HepG2 (cell line): Measurements from ENCODE around the gene SOST. TPM values are rescaled to one million over a fixed set of nuclear protein-coding genes. Genes with fewer than 3 reads are reported as not detected.

Experiments used
- ERF ChIP-seq: IDR thresholded peaks from 2 replicates; pipeline ENCODE4 v1.6.1; 2018; ENCODE audit warnings: missing biosample characterization, missing genetic modification reagents
- HDAC2 ChIP-seq: sonication (generic); formaldehyde crosslinking; IDR thresholded peaks from 2 replicates; pipeline ENCODE4 v1.4.0; 2020; ENCODE audit warnings: missing genetic modification reagents
- JDP2 ChIP-seq: sonication (generic); formaldehyde crosslinking; IDR thresholded peaks from 2 replicates; pipeline ENCODE4 v1.8.1; 2022; ENCODE audit warnings: missing genetic modification reagents, borderline replicate concordance
- SNAI1 ChIP-seq: sonication (generic); formaldehyde crosslinking; IDR thresholded peaks from 2 replicates; pipeline ENCODE4 v1.5.0; 2020; ENCODE audit warnings: mild to moderate bottlenecking, missing genetic modification reagents, borderline replicate concordance
- SRY ChIP-seq: sonication (generic); formaldehyde crosslinking; IDR thresholded peaks from 2 replicates; pipeline ENCODE4 v1.8.0; 2022; ENCODE audit warnings: mild to moderate bottlenecking, missing genetic modification reagents
- ZFP1 ChIP-seq: IDR thresholded peaks from 2 replicates; pipeline ENCODE4 v1.6.1; 2016
- ZNF570 ChIP-seq: sonication (generic); formaldehyde crosslinking; IDR thresholded peaks from 2 replicates; pipeline ENCODE4 v1.4.0; 2020; ENCODE audit warnings: mild to moderate bottlenecking, missing genetic modification reagents, borderline replicate concordance
- ZNF75D ChIP-seq: sonication (generic); formaldehyde crosslinking; IDR thresholded peaks from 2 replicates; pipeline ENCODE4 v1.8.1; 2023; ENCODE audit warnings: missing genetic modification reagents, mild to moderate bottlenecking, borderline replicate concordance
- polyA plus RNA-seq, 8 experiments: library from polyadenylated mRNA; depleted of rRNA in 3 of 8; stranded (reverse) in 7 of 8; unstranded in 1 of 8; fragments of >200 nt; fragmentation: Illumina TruSeq in 4 of 8; extraction: Trizol in 4 of 8; gene quantifications; 2 replicates each; pipeline versions ENCODE4 v1.2.1 to v1.2.3, GENCODE V29; 2011 to 2016; ENCODE audit warnings: low read depth in 4 of 8, missing spikeins in 1 of 8, mixed read lengths in 1 of 8; ENCODE audit not compliant: insufficient read depth in 1 of 8
- total RNA-seq, 5 experiments: library from RNA; depleted of rRNA; stranded (reverse); fragments of >200 nt; fragmentation: Illumina TruSeq; extraction: Trizol; gene quantifications; 2 replicates each; pipeline ENCODE4 v1.2.3, GENCODE V29; 2016; ENCODE audit warnings: low read depth in 1 of 5
- TF ChIP-seq, protein P1 (sequence below): sonication (generic); formaldehyde crosslinking; IDR thresholded peaks from 2 replicates; pipeline ENCODE4 v1.4.0; 2020; ENCODE audit warnings: missing genetic modification reagents, mild to moderate bottlenecking, borderline replicate concordance
- TF ChIP-seq, protein P2 (sequence below): fragments of 450-650 bp; IDR thresholded peaks from 2 replicates; pipeline ENCODE4 v1.6.1; 2017; ENCODE audit warnings: mild to moderate bottlenecking
- TF ChIP-seq, protein P3 (sequence below): sonication (generic); formaldehyde crosslinking; IDR thresholded peaks from 2 replicates; pipeline ENCODE4 v1.5.0; 2020; ENCODE audit warnings: mild to moderate bottlenecking, missing genetic modification reagents, borderline replicate concordance
- TF ChIP-seq, protein P4 (sequence below): sonication (generic); formaldehyde crosslinking; IDR thresholded peaks from 2 replicates; pipeline ENCODE4 v1.5.1; 2020; ENCODE audit warnings: missing genetic modification reagents, mild to moderate bottlenecking, borderline replicate concordance
- TF ChIP-seq, protein P5 (sequence below): sonication (generic); formaldehyde crosslinking; IDR thresholded peaks from 2 replicates; pipeline ENCODE4 v1.4.0; 2020; ENCODE audit warnings: mild to moderate bottlenecking, missing genetic modification reagents

The SOST gene
- total and polyA plus RNA-seq, 2 of the 13 experiments (the other 11 are each of a cell fraction or from before 2014, with no cell fraction given), result not detected

DNA sequence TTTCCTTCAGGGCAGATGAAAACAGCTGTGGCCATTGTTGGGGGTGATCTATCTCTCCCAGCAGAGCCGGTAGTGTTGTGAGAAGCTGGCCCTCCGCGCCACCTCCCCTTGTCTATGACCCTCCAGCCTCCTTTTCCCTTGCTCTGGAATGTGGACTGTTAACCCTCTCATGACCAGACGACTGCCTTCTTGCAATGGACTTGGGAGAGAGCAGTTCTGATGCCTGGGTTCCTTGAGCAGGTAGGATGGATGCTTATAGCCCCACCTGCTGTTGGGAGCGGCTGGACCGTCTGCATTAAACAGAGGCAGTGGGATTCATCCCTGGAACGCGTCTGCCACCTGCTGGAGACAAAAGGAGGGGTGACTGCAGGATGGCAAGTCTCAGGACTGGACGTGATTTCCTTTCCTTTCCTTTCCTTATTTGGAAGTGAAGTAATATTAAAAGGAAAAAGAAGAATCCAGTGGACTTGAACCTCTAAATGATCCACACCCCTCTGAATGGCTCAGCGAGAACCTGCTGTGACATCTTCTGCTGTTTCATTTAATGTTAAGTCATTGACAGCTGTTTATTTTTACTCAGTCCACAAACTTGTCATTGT, 1.8 kb upstream of the SOST start (continued):
- TF ChIP-seq HDAC2 (CRISPR knock-in tag) (peak; percentile 68; the same call in 1 of the 2 replicates), SNAI1 (no peak), ZNF75D (no peak), ZFP1 (CRISPR knock-in tag) (peak; percentile 89; the same call in 1 of the 2 replicates), ERF (peak; percentile 92), ZNF570 (CRISPR knock-in tag) (no peak), JDP2 (CRISPR knock-in tag) (no peak), SRY (CRISPR knock-in tag) (no peak)
- TF ChIP-seq, protein P1, sequence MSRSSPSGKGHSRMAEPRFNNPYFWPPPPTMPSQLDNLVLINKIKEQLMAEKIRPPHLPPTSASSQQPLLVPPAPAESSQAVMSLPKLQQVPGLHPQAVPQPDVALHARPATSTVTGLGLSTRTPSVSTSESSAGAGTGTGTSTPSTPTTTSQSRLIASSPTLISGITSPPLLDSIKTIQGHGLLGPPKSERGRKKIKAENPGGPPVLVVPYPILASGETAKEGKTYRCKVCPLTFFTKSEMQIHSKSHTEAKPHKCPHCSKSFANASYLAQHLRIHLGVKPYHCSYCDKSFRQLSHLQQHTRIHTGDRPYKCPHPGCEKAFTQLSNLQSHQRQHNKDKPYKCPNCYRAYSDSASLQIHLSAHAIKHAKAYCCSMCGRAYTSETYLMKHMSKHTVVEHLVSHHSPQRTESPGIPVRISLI, result peak; percentile 35; the same call in 1 of the 2 replicates
- TF ChIP-seq, protein P2, sequence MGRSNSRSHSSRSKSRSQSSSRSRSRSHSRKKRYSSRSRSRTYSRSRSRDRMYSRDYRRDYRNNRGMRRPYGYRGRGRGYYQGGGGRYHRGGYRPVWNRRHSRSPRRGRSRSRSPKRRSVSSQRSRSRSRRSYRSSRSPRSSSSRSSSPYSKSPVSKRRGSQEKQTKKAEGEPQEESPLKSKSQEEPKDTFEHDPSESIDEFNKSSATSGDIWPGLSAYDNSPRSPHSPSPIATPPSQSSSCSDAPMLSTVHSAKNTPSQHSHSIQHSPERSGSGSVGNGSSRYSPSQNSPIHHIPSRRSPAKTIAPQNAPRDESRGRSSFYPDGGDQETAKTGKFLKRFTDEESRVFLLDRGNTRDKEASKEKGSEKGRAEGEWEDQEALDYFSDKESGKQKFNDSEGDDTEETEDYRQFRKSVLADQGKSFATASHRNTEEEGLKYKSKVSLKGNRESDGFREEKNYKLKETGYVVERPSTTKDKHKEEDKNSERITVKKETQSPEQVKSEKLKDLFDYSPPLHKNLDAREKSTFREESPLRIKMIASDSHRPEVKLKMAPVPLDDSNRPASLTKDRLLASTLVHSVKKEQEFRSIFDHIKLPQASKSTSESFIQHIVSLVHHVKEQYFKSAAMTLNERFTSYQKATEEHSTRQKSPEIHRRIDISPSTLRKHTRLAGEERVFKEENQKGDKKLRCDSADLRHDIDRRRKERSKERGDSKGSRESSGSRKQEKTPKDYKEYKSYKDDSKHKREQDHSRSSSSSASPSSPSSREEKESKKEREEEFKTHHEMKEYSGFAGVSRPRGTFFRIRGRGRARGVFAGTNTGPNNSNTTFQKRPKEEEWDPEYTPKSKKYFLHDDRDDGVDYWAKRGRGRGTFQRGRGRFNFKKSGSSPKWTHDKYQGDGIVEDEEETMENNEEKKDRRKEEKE, result no peak
- TF ChIP-seq, protein P3, sequence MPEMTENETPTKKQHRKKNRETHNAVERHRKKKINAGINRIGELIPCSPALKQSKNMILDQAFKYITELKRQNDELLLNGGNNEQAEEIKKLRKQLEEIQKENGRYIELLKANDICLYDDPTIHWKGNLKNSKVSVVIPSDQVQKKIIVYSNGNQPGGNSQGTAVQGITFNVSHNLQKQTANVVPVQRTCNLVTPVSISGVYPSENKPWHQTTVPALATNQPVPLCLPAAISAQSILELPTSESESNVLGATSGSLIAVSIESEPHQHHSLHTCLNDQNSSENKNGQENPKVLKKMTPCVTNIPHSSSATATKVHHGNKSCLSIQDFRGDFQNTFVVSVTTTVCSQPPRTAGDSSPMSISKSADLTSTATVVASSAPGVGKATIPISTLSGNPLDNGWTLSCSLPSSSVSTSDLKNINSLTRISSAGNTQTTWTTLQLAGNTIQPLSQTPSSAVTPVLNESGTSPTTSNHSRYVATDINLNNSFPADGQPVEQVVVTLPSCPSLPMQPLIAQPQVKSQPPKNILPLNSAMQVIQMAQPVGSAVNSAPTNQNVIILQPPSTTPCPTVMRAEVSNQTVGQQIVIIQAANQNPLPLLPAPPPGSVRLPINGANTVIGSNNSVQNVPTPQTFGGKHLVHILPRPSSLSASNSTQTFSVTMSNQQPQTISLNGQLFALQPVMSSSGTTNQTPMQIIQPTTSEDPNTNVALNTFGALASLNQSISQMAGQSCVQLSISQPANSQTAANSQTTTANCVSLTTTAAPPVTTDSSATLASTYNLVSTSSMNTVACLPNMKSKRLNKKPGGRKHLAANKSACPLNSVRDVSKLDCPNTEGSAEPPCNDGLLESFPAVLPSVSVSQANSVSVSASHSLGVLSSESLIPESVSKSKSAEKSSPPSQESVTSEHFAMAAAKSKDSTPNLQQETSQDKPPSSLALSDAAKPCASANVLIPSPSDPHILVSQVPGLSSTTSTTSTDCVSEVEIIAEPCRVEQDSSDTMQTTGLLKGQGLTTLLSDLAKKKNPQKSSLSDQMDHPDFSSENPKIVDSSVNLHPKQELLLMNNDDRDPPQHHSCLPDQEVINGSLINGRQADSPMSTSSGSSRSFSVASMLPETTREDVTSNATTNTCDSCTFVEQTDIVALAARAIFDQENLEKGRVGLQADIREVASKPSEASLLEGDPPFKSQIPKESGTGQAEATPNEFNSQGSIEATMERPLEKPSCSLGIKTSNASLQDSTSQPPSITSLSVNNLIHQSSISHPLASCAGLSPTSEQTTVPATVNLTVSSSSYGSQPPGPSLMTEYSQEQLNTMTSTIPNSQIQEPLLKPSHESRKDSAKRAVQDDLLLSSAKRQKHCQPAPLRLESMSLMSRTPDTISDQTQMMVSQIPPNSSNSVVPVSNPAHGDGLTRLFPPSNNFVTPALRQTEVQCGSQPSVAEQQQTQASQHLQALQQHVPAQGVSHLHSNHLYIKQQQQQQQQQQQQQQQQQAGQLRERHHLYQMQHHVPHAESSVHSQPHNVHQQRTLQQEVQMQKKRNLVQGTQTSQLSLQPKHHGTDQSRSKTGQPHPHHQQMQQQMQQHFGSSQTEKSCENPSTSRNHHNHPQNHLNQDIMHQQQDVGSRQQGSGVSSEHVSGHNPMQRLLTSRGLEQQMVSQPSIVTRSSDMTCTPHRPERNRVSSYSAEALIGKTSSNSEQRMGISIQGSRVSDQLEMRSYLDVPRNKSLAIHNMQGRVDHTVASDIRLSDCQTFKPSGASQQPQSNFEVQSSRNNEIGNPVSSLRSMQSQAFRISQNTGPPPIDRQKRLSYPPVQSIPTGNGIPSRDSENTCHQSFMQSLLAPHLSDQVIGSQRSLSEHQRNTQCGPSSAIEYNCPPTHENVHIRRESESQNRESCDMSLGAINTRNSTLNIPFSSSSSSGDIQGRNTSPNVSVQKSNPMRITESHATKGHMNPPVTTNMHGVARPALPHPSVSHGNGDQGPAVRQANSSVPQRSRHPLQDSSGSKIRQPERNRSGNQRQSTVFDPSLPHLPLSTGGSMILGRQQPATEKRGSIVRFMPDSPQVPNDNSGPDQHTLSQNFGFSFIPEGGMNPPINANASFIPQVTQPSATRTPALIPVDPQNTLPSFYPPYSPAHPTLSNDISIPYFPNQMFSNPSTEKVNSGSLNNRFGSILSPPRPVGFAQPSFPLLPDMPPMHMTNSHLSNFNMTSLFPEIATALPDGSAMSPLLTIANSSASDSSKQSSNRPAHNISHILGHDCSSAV (CRISPR knock-in tag), result no peak
- TF ChIP-seq, protein P4, sequence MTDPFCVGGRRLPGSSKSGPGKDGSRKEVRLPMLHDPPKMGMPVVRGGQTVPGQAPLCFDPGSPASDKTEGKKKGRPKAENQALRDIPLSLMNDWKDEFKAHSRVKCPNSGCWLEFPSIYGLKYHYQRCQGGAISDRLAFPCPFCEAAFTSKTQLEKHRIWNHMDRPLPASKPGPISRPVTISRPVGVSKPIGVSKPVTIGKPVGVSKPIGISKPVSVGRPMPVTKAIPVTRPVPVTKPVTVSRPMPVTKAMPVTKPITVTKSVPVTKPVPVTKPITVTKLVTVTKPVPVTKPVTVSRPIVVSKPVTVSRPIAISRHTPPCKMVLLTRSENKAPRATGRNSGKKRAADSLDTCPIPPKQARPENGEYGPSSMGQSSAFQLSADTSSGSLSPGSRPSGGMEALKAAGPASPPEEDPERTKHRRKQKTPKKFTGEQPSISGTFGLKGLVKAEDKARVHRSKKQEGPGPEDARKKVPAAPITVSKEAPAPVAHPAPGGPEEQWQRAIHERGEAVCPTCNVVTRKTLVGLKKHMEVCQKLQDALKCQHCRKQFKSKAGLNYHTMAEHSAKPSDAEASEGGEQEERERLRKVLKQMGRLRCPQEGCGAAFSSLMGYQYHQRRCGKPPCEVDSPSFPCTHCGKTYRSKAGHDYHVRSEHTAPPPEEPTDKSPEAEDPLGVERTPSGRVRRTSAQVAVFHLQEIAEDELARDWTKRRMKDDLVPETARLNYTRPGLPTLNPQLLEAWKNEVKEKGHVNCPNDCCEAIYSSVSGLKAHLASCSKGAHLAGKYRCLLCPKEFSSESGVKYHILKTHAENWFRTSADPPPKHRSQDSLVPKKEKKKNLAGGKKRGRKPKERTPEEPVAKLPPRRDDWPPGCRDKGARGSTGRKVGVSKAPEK (CRISPR knock-in tag), result 0 out of 2 replicates have a peak, but pooled peaks have one; percentile 57
- TF ChIP-seq, protein P5, sequence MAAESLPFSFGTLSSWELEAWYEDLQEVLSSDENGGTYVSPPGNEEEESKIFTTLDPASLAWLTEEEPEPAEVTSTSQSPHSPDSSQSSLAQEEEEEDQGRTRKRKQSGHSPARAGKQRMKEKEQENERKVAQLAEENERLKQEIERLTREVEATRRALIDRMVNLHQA (CRISPR knock-in tag), result no peak
